Measurements from ENCODE around the gene TNFRSF18.
"Not testable (repeated sequence)": the region's sequence is repeated elsewhere in the genome, so short reads cannot be mapped to it uniquely, and the experiment has no call there.

TNFRSF18 gene

GRCh38 chr1:1206376-1206965 is at the start of gene TNFRSF18:
Gene TNFRSF18 (minus strand): TSS chr1:1206592. CDS start chr1:1206571, 21 bp downstream.
- DNase-seq = no peak

- no peak for DNase-seq
These were observed 49.2 kb upstream of the TNFRSF18 start for GRCh38 chr1:1255611-1256010.

GRCh38 chr1:1255078-1255477 is 48.7 kb upstream of the TNFRSF18 start:
- no peak for DNase-seq

GRCh38 chr1:1254667-1254998 is 48.2 kb upstream of the TNFRSF18 start:
- no peak for DNase-seq

GRCh38 chr1:1253972-1254666 is 47.7 kb upstream of the TNFRSF18 start:
- no peak for DNase-seq

GRCh38 chr1:1253314-1253713 is 46.9 kb upstream of the TNFRSF18 start:
- no peak for DNase-seq

- DNase-seq = no peak
These were observed 44.4 kb upstream of the TNFRSF18 start for GRCh38 chr1:1250786-1251284.

- not testable (repeated sequence) for DNase-seq
These were observed 41.9 kb upstream of the TNFRSF18 start for GRCh38 chr1:1248009-1248913.

GRCh38 chr1:1247341-1247913 is 41.0 kb upstream of the TNFRSF18 start:
- no peak for DNase-seq

- DNase-seq = no peak
These were observed 40.4 kb upstream of the TNFRSF18 start, which contains the start of gene C1QTNF12 for GRCh38 chr1:1246577-1247340. Gene C1QTNF12 (minus strand): TSS chr1:1246722. CDS start chr1:1246690, 32 bp downstream.

- DNase-seq = no peak
These were observed 39.6 kb upstream of the TNFRSF18 start for GRCh38 chr1:1245817-1246576.

- no peak for DNase-seq
These were observed 38.9 kb upstream of the TNFRSF18 start for GRCh38 chr1:1245178-1245816.

GRCh38 chr1:1244192-1244811 is 37.9 kb upstream of the TNFRSF18 start:
- DNase-seq = no peak

- no peak for DNase-seq
These were observed 37.4 kb upstream of the TNFRSF18 start for GRCh38 chr1:1243807-1244191.

GRCh38 chr1:1243266-1243660 is 36.9 kb upstream of the TNFRSF18 start:
- no peak for DNase-seq

GRCh38 chr1:1242461-1243265 is 36.3 kb upstream of the TNFRSF18 start:
- no peak for DNase-seq

- DNase-seq = no peak
These were observed 35.3 kb upstream of the TNFRSF18 start for GRCh38 chr1:1241588-1242219.

GRCh38 chr1:1240822-1241587 is 34.6 kb upstream of the TNFRSF18 start:
- no peak for DNase-seq
